Measurements from ENCODE around the gene VRK2. TPM values are rescaled to one million over a fixed set of nuclear protein-coding genes. Genes with fewer than 3 reads are reported as not detected.

Gene VRK2
- total and polyA plus RNA-seq, 10 of the 15 experiments (the other 5 are each of a cell fraction or from before 2014, with no cell fraction given) = 26.5 to 78.0 (median 57.3) TPM

DNA sequence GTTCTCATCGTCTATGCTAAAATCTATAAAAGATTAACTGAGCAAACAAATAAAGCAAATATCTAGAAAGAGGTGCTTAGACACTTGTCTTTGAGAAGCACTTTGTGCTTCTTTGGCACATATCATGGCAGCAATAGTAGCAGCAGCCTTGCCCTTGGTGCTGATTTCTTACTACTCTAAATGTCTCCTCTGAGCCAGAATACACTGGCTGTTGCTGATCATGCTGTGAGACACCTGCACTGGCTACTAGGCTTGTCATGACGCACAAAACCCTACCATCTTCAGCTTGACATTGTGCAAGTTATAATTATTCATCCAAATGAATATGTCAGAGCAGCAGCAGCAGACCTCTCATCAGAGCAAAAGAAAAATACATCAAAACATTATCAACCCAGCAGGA is 147.9 kb downstream of the VRK2 start:
- H3K36me3 ChIP-seq (ENCODE audit: control insufficient read depth in 2 of 2, insufficient read depth in 2 of 2, low read length in 1 of 2) = peaks cover 0 to 7% of the 10 kb centered on the region in 2 experiments; a peak in 1 of 4 replicates
- no peak overlapping the region for H2AFZ ChIP-seq (ENCODE audit: control insufficient read depth, low read depth, low read length)
- no peaks in the 10 kb centered on the region for H3K9me3 ChIP-seq (replicated peaks; ENCODE audit: control insufficient read depth, insufficient read depth, low read length)
- no peak overlapping the region for H3K27ac ChIP-seq (ENCODE audit: control insufficient read depth, insufficient read depth)
- H4K20me1 ChIP-seq (ENCODE audit: control insufficient read depth, insufficient read depth) = no peaks in the 10 kb centered on the region
- no TSS peak for BruUV-seq (replicated peaks)
- SMC1A ChIA-PET (ENCODE audit: uncharacterized antibody, unreplicated experiment) = no interaction called here
- RAD21 ChIA-PET (ENCODE audit: unreplicated experiment) = no interaction called here
- no peaks in the 10 kb centered on the region for H3K4me1 ChIP-seq (ENCODE audit: control insufficient read depth, insufficient read depth, low read length)
- 100% methylated on average over 2 of the region's 2 CpGs for WGBS (ENCODE audit: insufficient coverage, insufficient replicate concordance, low lambda C conversion rate, missing lambda C conversion rate)
- intact Hi-C loops (cut with micrococcal nuclease; ENCODE audit: unreplicated experiment) = no loop called here
- H3K4me2 ChIP-seq (ENCODE audit: control insufficient read depth, insufficient read depth) = no peak overlapping the region
- no peak overlapping the region for H3K4me3 ChIP-seq
- no peaks in the 10 kb centered on the region for H3K27me3 ChIP-seq (replicated peaks in 1 of 2; ENCODE audit: control insufficient read depth in 2 of 2, insufficient read depth in 2 of 2, low read length in 1 of 2)
- DNase-seq (ENCODE audit: low read depth, low spot score) = no peak
- no peak overlapping the region for H3K9ac ChIP-seq (ENCODE audit: control insufficient read depth, insufficient read depth, low read length)
- H3K79me2 ChIP-seq (ENCODE audit: control insufficient read depth, insufficient read depth, low read length) = no peaks in the 10 kb centered on the region
- CTCF ChIA-PET = no interaction called here
- ATAC-seq = peak; percentile 39; the same call in 2 of the 3 replicates
- in situ Hi-C loops (cut with MboI) = no loop called here
- peak; percentile 54 for FAIRE-seq
- POLR2A ChIA-PET = no interaction called here
- TF ChIP-seq CUX1 (IDR thresholded peaks at IDR 0.05; ENCODE audit: insufficient replicate concordance, low read depth, low read length) = no peak
- TF ChIP-seq MYC (IDR thresholded peaks at IDR 0.05; ENCODE audit: insufficient read depth, insufficient read length, insufficient replicate concordance, low read length, severe bottlenecking) = no peak
- no peak for TF ChIP-seq IRF5 (IDR thresholded peaks at IDR 0.05; ENCODE audit: borderline replicate concordance)
- TF ChIP-seq FOXM1 (IDR thresholded peaks at IDR 0.05; ENCODE audit: low read depth, low read length) = no peak
- TF ChIP-seq EED (IDR thresholded peaks at IDR 0.05; ENCODE audit: low read depth) = no peak
- no peak for TF ChIP-seq MLLT1 (IDR thresholded peaks at IDR 0.05)
- no peak for TF ChIP-seq BCL3 (IDR thresholded peaks at IDR 0.05; ENCODE audit: borderline replicate concordance, insufficient read depth, low read depth, low read length, poor library complexity, severe bottlenecking)
- no peak for TF ChIP-seq NR2C2 (IDR thresholded peaks at IDR 0.05; ENCODE audit: borderline replicate concordance, control insufficient read depth, insufficient read length, low read depth)
- TF ChIP-seq SMARCA5 (IDR thresholded peaks at IDR 0.05) = no peak
- TF ChIP-seq EGR1 (IDR thresholded peaks at IDR 0.05; ENCODE audit: borderline replicate concordance in 1 of 2, low read depth in 2 of 2, low read length in 2 of 2) = no peak
- TF ChIP-seq JUNB (IDR thresholded peaks at IDR 0.05) = no peak
- TF ChIP-seq TBL1XR1 (IDR thresholded peaks at IDR 0.05; ENCODE audit: low read depth, low read length) = no peak
- TF ChIP-seq ZNF207 (IDR thresholded peaks at IDR 0.05; ENCODE audit: borderline replicate concordance) = no peak
- no peak for TF ChIP-seq POLR2AphosphoS5 (IDR thresholded peaks at IDR 0.05; ENCODE audit: low read length)
- TF ChIP-seq SREBF1 (IDR thresholded peaks at IDR 0.05; ENCODE audit: low read length) = no peak
- no peak for TF ChIP-seq HDAC6 (IDR thresholded peaks at IDR 0.05; ENCODE audit: unreplicated experiment)
